Measurements from ENCODE around the gene TRABD.
"Not testable (repeated sequence)": the region's sequence is repeated elsewhere in the genome, so short reads cannot be mapped to it uniquely, and the experiment has no call there.

The TRABD gene

DNA sequence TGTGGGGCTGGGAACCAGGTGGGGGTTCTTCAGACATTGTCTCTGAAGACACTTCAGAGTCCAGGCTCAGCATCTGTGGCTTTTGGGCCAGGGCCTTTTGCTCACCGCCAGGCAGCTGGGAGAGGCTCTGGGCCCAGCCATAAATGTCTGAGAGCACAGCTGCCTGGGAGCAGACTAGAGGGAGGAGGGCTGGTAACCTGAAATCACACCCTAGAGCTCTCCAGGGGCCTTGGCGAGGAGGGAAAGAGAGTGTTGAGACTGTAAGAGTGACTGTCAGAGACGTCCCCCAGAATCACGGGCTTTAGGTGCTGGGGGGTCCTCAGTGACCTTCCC is 4.1 kb downstream of the TRABD start:
- DNase-seq = no peak

DNA sequence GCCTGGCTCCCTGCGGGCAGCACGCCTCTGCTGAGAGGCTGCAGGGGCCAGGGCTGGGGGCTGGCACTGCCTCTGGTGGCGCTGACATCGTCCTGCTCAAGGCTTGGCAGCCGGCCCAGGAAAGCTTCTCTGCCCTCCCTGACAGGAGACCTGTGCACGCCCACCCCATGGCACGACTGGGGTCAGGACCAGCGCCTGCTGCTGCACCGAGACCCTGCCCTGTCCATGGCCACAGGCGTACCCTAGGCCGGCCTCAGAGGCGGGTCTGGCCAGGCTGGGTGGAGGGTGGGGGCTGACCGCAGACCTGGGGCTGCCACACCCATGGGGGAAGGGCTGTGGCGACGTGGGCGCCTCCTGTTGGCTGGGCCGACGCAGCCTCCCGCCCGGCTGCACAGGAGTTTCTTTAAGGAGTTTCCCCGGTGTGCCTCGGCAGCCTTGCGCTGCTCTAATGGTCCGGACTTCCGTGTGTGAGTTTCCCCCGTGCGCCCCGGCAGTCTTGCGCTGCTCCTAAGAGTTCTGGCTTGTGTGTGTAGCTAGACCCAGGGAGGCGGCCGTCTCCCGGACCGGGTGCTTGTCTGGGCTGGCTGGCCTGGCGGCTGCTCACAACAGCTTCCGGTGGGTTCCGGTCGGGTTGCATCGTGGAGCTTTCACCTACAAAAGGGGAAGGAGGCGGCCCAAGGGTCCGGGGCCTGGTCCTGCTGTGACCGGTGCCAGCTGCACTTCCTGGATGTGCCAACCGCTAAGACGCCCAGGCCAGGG is 4.6 kb downstream of the TRABD start:
- peak; percentile 88 for DNase-seq

DNA sequence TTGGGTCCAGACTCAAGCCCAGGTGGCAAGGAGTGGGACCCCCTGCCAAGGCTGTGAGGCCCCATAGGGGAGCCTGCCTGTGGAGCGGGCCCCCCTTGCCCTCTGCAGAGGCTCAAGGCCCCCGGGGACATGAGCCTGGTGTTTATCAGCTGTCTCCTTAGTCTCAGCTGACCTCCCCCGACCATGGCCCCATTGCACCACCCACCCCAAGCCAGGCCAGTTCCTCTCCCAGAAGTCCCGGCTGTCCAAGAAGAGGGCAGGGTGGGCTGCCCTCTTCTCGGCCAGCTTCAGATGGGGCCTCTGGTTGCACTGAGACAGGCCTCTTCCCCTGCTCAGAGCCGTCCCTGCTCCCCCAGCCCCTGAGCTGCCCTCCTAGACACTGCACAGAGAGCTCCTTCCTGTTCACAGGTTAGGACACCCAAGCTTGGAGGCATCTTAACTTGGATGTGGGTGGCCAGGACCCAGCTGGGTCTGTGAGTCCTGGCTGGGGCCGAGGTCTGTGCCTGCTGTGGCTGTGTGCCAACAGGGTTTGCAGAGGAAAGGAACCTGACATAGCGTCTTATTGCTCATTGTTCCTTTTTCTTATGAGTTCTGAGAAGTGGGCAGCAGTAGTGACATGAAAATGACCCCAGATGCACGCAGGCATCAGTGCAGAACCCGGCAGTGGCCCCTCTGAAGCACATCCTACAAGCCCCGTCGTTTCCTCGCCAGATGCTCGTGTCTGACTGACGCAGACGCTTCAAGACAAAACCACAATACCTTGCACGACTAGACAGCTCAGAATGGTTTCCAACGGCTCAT is 5.4 kb downstream of the TRABD start:
- peak; percentile 81 for DNase-seq

DNA sequence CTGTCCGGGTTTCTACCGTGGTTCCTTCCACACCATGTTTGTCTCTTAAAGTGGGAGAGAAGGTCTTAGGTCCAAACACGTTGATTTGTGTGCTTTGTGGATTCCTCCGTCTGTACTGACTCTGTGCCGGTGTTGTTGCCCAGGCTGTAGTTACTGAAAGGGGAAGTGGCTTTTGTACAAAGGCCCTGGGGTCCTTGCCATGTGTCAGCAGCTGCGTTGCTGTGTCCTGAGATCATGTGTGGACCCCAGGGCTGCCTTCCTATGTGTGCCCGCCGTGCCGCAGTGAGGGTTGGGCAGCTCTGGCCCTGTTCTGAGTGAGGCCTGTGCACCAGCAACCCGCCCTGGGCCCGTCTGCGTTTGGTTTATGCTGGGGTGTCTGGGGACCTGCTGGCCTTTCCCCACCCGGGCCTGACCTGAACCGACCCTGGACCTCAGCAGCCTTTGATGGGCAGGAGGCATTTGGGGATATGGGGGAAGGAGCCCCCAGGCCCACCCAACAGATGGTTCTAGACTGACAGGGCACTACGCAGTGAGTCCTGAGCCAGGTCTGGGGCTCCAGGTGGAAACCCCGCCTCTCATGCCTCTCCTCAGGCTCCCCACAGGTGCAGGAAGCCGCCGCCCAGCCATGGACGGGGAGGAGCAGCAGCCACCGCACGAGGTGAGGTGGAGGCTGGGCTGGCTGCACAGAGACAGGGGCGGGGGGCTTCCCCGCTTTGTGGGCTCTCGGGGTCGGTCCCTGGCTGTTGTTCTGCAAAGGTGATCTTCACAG is 6.9 kb downstream of the TRABD start:
- DNase-seq = peak; percentile 65

DNA sequence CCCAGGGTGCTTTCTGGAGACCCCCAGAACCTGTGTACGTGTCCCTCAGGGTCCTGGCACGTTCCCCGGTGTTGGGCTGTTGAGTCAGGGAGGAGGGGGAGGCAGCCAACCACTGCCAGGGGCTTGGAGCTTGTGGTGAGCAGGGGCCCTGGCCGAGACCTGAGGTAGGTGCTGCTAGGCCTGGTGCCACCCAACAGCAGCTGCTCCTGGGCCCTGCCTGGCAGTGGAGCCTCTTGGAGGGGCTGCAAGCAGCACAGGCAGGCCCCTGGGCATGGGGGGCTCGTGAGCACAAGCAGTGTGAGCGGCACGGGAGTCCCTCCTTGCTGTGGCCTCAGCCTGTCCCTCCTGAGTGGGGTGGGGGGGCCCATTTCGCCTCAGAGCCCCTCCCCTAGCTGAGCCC is 7.9 kb downstream of the TRABD start:
- DNase-seq = no peak

DNA sequence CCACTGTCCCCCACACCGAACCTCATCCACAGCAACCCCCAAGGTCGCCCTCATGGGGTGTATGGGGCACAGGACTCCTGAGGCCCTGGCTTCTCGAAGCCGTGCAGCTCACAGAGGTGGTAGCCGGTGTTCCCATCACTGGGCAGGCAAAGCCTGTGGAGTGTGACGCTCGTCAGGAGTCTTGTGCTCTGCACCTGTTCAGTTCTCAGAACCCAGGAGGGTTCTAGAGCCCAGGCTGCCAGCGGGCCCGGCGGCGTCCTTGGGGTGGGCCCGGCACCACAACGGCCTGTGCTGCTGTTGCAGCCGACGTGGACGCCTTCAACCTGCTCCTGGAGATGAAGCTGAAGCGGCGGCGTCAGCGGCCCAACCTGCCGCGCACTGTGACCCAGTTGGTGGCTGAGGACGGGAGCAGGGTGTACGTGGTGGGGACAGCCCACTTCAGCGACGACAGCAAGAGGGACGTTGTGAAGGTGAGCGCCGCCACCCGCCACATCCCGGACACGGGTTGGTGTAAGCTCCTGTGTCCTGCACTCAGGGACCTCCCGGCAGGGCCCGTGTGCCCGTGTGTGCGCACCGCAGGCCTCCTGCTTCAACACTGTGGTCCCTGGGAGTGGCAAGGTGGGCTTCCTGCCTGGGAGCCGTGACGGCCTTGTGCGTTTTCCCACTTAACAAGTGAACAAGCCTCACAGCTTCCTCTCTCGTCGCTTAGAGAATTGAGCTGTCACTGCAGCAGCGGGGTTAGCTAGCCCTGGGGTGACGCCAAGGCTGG is 8.5 kb downstream of the TRABD start:
- DNase-seq = no peak

DNA sequence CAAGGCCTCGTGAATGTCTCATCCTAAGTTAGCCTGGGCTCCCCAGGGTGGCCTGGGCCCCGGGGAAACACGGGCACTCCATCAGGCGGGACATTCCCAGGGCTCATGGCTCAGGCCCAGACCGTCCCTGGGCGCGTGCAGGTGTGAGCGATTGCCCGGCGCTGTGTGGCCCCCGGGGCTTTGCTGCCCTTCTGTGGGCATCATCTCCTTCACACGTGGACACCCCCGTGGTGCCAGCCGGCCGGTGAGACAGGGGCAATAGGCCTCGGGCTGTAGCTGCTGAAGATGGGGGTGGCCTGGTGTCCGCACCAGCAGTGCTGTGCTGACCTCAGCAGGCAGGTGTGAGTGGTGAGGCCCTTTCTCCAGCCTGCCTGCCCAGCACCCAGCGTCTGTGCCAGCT is 10.5 kb downstream of the TRABD start:
- no peak for DNase-seq

DNA sequence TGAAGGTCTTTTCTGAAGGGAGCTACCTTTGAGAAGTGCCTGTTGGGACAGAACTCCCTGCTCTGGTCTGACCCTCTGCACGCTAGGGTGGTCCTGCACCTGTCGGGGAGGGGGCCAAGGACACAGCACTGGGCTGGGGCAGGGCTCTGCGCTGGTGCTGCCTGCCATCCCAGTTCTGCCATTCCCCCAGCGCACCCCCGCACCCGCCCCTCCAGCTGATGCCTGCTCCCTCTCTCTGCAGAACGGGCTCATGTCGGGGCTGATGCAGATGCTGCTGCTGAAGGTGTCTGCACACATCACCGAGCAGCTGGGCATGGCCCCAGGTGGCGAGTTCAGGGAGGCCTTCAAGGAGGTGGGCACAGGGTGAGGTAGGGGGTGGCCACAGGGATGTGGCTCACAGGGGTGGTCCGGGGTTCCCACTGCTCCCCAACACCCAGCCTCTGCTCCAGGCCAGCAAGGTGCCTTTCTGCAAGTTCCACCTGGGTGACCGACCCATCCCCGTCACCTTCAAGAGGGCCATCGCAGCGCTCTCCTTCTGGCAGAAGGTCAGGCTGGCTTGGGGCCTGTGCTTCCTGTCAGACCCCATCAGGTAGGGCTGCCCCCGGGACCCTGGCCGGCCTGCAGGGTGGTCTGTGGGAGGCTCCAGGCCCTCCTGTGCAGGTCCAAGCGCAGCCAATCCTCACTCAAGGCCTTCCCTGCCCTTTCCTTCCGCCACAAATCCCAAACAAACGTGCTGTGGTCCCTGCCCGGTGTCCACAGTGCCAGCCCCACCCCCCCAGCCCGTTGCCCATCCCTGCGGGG is 11.5 kb downstream of the TRABD start:
- DNase-seq = no peak

DNA sequence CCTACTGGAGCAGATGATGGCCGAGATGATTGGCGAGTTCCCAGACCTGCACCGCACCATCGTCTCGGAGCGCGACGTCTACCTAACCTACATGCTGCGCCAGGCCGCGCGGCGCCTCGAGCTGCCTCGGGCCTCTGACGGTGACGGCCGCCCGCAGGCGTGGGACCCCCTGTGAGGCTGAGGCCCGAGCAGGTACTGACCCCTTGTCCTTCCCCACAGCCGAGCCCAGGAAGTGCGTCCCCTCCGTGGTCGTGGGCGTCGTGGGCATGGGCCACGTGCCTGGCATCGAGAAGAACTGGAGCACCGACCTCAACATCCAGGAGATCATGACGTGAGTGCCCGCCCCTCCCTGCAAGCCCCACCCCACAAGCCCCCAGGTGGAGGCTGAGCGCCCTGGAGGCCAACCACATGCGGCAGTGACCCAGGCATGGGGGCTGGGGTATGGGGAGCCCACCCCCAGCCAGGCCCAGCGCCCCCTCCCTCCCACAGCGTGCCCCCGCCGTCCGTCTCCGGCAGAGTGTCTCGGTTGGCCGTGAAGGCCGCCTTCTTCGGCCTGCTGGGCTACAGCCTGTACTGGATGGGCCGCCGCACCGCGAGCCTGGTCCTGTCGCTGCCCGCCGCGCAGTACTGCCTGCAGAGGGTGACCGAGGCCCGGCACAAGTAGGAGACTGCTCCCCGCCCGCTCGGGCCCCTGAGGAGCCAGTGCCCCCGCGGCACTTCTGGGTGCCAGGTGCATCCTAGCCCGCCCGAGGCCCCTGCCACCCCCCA is 12.3 kb downstream of the TRABD start:
- no peak for DNase-seq

DNA sequence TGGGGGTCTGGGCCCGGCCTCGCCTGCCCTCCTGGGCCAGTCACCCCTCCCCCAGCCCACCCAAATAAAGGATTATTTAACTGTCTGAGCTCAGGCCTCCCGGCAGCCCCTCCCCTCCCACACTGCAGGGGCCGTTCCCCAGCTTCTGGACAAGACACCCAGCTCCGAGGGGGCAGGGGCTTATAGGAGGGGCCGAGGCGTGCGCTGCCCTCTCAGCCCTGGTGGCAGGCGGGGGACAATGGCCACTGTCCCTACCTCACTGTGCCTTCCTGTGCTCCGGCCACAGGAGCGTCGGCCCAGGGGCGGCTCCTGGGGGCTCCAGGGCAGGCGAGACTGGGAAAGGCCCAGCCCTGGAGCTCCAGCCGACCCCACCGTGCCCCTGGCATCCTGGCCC is 12.9 kb downstream of the TRABD start:
- no peak for DNase-seq

DNA sequence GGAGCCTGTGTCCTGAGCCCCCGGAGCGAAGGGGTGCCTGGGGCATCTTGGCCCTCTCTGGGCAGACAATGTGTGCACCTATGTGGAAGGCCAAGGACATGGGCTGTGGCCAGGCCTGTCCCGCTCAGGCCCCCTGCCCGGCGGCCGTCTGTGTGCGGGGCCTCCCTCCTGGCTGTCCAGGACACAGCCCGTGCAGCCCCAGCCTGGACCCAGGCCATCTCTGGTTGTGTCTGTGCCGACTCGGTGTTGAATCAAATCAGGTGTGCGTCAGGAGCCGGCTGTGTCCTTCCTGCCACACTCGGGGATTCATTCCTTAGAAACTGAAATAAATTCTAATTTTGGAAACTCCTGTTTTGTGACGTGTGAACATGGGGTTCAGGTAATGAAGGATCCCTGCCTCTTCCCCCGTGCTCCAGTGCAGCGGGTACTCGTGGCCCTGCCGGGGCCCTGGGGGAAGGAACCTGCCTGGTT is 13.6 kb downstream of the TRABD start:
- DNase-seq = no peak

DNA sequence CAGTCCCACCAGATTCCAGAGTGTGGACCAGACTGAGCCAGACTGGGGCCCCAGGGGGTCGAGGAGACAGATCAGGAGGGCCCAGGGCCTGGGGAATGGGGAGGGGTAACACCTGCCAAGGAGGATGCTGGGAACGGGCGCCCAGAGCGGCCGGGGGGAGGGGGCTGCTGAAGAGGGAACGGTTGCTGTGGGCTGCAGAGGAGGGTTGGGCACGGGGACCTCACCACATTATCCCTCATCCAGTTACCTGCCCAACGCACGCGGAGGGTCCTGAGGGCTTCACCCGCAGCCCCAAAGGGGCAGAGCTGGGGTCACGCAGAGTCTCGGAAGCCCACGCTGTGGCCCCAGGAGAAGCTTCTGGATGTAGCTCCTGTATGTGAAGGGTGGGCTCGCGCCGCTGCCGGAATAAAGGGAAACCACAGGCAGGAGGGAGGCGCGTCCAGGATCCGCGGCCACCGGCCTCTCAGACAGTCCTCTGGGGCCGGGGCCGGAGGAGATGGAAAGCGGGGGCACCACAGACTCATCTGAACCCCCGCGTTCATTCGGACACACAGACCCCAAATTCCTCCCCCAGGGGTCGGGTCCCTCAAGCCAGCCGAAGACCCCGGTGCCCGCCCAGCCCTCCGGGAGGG is 14.2 kb downstream of the TRABD start:
- no peak for DNase-seq

DNA sequence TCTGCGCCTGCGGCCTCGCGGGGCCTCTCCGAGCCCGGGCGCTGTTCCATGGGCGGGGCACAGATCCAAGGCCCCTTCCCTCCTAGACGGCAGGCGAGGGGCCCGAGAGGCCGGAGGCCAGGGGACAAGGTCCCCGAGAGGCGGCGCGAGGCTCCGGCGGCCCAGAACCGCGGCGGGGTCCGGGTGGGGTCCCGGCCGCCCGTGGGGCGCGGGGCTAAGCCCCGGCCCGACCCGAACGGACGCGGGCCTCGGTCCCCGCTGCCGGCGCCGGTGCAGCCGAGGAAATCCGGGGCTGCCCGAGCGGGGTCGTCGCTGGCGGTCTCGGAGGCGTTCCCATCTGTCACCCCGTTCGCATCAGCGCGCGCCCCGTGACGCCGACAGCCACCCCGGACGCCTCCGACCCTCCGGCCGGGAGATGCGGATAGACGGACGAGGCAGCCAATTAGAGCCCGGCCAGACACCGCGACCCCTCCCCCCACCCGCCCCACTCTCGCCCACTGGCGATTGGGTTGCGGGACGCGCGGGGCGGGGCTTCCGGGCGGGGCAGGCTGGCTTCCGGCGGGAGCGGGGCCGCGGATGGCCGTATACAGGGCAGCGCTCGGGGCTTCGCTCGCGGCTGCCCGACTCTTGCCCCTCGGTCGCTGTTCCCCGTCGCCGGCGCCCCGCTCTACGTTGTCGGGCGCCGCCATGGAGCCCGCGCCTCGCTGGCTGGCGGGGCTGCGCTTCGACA is 14.9 kb downstream of the TRABD start, which contains the start of gene SELENOO:
Gene SELENOO (plus strand): TSS at position 551 of the 730 bp plus-strand sequence. CDS start 26 bp downstream, at position 577.
- DNase-seq = peak; percentile 94

DNA sequence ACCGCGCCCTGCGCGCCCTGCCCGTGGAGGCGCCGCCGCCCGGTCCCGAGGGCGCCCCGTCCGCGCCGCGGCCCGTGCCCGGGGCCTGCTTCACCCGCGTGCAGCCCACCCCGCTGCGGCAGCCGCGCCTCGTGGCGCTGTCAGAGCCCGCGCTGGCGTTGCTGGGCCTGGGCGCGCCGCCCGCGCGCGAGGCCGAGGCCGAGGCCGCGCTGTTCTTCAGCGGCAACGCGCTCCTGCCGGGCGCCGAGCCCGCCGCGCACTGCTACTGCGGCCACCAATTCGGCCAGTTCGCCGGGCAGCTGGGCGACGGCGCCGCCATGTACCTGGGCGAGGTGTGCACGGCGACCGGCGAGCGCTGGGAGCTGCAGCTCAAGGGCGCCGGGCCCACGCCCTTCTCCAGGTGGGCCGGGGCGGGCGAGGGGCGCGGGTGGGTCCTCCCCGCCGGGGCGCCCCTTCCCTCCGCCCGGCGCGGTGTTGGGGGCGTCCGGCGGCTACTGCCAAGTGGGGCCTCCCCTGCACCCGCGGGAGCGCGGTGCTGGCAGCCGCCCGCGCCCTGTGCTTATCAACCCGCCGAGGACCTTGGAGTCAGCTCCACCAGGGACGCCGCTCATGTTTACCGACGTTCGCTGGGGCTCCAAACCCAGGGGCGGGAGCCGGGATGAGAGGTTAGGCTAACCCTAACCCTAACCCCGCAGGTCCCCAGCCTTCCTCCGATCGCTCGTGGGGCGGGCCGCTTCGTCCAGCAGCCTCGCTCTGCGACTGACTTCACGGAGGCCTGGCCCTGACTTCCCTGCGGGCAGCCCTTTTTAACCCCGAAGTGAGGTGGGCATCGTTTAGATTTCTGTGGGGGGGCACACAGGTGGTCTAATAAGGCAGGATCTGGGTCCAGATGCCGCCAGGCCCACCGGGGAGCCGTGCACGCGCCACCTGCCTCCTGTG is 15.7 kb downstream of the TRABD start:
- DNase-seq = no peak

DNA sequence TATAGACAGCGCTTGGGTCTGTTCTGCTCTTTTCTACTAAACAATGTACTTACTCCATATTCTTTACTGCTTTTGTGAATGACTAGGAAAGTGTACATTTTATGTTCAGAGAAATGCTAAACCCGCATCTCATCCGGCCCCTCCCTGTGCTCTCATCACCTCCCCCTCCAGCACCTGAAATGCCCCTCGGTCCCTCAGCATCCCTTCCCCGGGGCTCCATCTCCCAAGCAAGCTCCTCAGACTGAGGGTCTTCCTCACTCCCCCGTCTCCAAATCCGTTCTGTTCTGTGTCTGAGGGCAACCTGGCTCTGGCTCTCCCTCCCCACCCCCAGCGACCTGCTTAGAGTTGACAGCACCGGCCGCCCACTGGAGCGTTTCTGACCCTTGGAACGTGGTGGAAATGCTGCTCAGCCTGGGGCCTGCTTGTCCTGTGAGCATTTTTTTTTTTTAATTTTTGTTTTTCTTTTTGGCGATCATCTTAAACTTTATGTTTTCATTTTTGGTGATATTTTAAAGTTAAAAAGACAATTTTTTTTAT is 16.5 kb downstream of the TRABD start:
- DNase-seq = no peak

DNA sequence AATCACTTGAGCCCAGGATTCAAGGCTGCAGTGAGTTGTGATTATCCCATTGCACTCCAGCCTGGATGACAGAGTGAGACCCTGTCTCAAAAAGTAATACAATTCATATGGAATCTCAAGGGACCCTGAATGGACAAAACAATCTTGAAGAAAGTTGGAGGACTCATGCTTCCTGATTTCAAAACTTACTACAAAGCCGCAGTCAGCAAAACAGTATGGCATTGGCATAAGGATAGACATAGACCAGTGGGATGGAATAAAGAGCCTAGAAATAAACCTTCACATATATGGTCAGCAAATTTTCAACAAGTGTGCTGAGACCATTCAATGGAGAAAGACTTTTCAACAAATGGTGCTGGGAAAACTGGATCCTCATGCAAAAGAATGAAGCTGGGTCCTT is 17.6 kb downstream of the TRABD start:
- DNase-seq = no peak

DNA sequence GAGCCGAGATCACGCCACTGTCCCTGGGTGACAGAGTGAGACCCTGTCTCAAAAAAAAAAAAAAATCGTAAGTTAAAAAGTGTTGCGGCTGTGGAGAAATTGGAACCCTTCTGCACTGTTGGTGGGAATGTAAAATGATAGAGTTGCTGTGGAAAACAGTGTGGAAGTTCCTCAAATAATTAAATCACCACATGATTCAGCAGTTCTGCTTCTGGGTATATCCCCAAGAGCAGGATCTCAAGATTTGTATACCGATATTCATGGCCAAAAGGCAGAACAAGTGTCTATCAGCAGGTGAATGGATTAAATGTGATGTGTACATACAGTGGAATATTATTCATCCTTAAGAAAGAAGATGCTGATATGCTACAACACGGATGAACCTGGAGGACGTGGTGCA is 18.9 kb downstream of the TRABD start:
- DNase-seq = no peak

DNA sequence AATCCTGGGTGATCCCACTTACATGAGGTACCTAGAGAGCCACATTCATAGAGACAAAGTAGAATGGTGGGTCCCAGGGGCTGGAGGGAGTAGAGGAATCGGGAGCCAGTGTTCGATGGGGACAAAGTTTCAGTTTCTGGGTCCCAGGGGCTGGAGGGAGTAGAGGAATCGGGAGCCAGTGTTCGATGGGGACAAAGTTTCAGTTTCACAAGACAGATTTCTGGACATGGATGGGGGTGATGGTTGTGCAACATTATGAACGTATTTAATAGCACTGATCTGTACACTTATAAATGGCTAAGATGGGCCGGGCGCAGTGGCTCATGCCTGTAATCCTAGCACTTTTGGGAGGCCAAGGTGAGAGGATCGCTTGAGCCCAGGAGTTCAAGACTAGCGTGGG is 19.3 kb downstream of the TRABD start:
- DNase-seq = not testable (repeated sequence)

All from CD4-positive, alpha-beta T cell treated with Interleukin-12 subunit alpha and Interleukin-12 subunit beta, for 1 hour (primary cell).